Measurements from ENCODE around the gene MROH2B. TPM values are rescaled to one million over a fixed set of nuclear protein-coding genes. Genes with fewer than 3 reads are reported as not detected.

MROH2B gene
- total RNA-seq, 3 donors from 2014 or later (not counting 1 experiment from before 2014, with no cell fraction given), result not detected

DNA sequence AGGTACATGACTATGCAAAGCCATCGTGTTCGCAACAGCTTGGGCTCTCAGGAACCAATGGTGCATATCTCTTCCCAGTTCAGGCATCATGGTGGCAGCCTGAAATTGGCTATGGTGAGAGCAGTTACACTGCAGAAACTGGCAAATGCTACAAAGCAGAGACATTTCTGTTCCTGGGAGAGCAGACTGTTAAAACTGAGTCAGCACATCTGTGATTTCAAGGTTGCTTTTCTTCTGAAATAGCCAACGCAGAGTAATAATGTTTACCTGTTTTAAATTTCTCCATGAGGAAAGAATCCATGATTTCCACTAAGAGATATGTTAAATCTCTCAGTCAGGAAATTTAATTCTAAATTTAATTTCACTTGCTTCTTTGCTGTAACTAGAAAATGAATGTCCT, 114.1 kb downstream of the MROH2B start:
- 95% methylated on average over 2 of the region's 3 CpGs for WGBS (ENCODE audit: insufficient coverage)

GRCh38 chr5:40955313-40955712, 115.8 kb downstream of the MROH2B start:
- Mint-ChIP-seq H3K9me3 (no peaks in the 10 kb centered on the region), H3K36me3 (no peaks in the 10 kb centered on the region), H3K4me3 (no peak overlapping the region), H3K4me1 (no peaks in the 10 kb centered on the region), H3K27ac (no peak overlapping the region), H3K27me3 (ENCODE audit: low read depth in 2 of 2) (peaks cover 0 to 7% of the 10 kb centered on the region in 2 donors)
- intact Hi-C loops (cut with micrococcal nuclease), result no loop called here
- H3K27me3 ChIP-seq (ENCODE audit: control insufficient read depth, insufficient read depth, low read length), result no peaks in the 10 kb centered on the region
- 78% methylated on average over 3 of the region's 5 CpGs for WGBS (ENCODE audit: insufficient coverage)
- no peaks in the 10 kb centered on the region for H3K36me3 ChIP-seq (ENCODE audit: control insufficient read depth, insufficient read depth, low read length)
- no peak for ATAC-seq
- no peak overlapping the region for H3K27ac ChIP-seq (ENCODE audit: low read length)
- no peak for DNase-seq
- no peaks in the 10 kb centered on the region for H3K9me3 ChIP-seq (ENCODE audit: control insufficient read depth, insufficient read depth, low read length)
- H3K4me3 ChIP-seq (ENCODE audit: low read length), result no peak overlapping the region
- no peaks in the 10 kb centered on the region for H3K4me1 ChIP-seq (ENCODE audit: control insufficient read depth, insufficient read depth, low read length)
- TF ChIP-seq, protein P1, sequence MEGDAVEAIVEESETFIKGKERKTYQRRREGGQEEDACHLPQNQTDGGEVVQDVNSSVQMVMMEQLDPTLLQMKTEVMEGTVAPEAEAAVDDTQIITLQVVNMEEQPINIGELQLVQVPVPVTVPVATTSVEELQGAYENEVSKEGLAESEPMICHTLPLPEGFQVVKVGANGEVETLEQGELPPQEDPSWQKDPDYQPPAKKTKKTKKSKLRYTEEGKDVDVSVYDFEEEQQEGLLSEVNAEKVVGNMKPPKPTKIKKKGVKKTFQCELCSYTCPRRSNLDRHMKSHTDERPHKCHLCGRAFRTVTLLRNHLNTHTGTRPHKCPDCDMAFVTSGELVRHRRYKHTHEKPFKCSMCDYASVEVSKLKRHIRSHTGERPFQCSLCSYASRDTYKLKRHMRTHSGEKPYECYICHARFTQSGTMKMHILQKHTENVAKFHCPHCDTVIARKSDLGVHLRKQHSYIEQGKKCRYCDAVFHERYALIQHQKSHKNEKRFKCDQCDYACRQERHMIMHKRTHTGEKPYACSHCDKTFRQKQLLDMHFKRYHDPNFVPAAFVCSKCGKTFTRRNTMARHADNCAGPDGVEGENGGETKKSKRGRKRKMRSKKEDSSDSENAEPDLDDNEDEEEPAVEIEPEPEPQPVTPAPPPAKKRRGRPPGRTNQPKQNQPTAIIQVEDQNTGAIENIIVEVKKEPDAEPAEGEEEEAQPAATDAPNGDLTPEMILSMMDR (IDR thresholded peaks at IDR 0.05), result no peak

More for the DNA sequence above, 114.1 kb downstream of the MROH2B start:
- H3K27ac Mint-ChIP-seq, result no peak overlapping the region
- Histone ChIP-seq H3K9me3 (ENCODE audit: control insufficient read depth, insufficient read depth, low read length) (no peaks in the 10 kb centered on the region), H3K4me1 (ENCODE audit: control insufficient read depth, insufficient read depth, low read length) (no peaks in the 10 kb centered on the region), H3K36me3 (ENCODE audit: control insufficient read depth, insufficient read depth, low read length) (no peaks in the 10 kb centered on the region), H3K27me3 (ENCODE audit: control insufficient read depth, insufficient read depth, low read length) (no peaks in the 10 kb centered on the region), H3K4me3 (ENCODE audit: low read length) (no peak overlapping the region), H3K27ac (ENCODE audit: low read length) (no peak overlapping the region)
- no peaks in the 10 kb centered on the region for H3K36me3 Mint-ChIP-seq
- intact Hi-C loops (cut with micrococcal nuclease), result no loop called here
- H3K4me3 Mint-ChIP-seq, result no peak overlapping the region
- DNase-seq (no peak), ATAC-seq (no peak)
- TF ChIP-seq, protein P1 (IDR thresholded peaks at IDR 0.05), result no peak
- peaks cover 0 to 7% of the 10 kb centered on the region in 2 donors for H3K27me3 Mint-ChIP-seq (ENCODE audit: low read depth in 2 of 2)
- H3K4me1 Mint-ChIP-seq, result no peaks in the 10 kb centered on the region
- no peaks in the 10 kb centered on the region for H3K9me3 Mint-ChIP-seq

Other genes with a start within 250 kb of the MROH2B start
- 1,000 to 10,000 TPM in 2 of 3 donors, 100 to 1,000 TPM in 1; 961 to 1,288 (median 1,179) TPM for gene RPL37, start 236.1 kb downstream of the MROH2B start, total RNA-seq
- gene CARD6, start 230.0 kb downstream of the MROH2B start, total RNA-seq, result 1 to 10 TPM; 3.4 to 5.2 (median 3.9) TPM
- not detected for gene C7, start 161.8 kb downstream of the MROH2B start, total RNA-seq
- not detected for gene C6, start 142.2 kb upstream of the MROH2B start, total RNA-seq